Stimulated activated naive CD8-positive, alpha-beta T cell treated with anti-CD3 and anti-CD28 coated beads, Interleukin-15, amount 100 ng/mL, for 72 hours (primary cell): ENCODE results near the gene CHTOP.

Source experiments
- ATAC-seq: fragments of 150-1000 bp; cut with Tn5 transposase; 2 replicates; pipeline ENCODE4 v1.10.0; 2021; ENCODE audit warnings: mild to moderate bottlenecking, moderate library complexity
- DNase-seq, 2 donors: peaks; one replicate each; pipeline ENCODE4 v3.0.0; 2021 to 2022
- H3K27ac Mint-ChIP-seq, 2 donors: one replicate each; pipeline ENCODE4 v1.8.0; 2022; ENCODE audit warnings: mild to moderate bottlenecking in 2 of 2, mixed read lengths in 2 of 2, moderate library complexity in 2 of 2
- H3K27me3 Mint-ChIP-seq: one replicate; pipeline ENCODE4 v1.8.0; 2022; ENCODE audit warnings: mixed read lengths
- H3K4me1 Mint-ChIP-seq: one replicate; pipeline ENCODE4 v1.8.0; 2022; ENCODE audit warnings: mild to moderate bottlenecking, mixed read lengths
- H3K4me3 Mint-ChIP-seq, 2 donors: one replicate each; pipeline ENCODE4 v1.8.0; 2022; ENCODE audit warnings: mild to moderate bottlenecking in 2 of 2, mixed read lengths in 2 of 2, moderate library complexity in 1 of 2
- H3K9me3 Mint-ChIP-seq, 2 donors: one replicate each; pipeline ENCODE4 v1.8.0; 2022; ENCODE audit warnings: mixed read lengths in 2 of 2

Gene CHTOP

GRCh38 chr1:153623101-153623500, 10.8 kb upstream of the CHTOP start:
- no peak overlapping the region for H3K27ac Mint-ChIP-seq
- DNase-seq (no peak), ATAC-seq (no peak)
- no peak overlapping the region for H3K4me3 Mint-ChIP-seq
- H3K27me3 Mint-ChIP-seq, result peaks cover 17% of the 10 kb centered on the region
- no peaks in the 10 kb centered on the region for H3K9me3 Mint-ChIP-seq
- H3K4me1 Mint-ChIP-seq, result peaks cover 10% of the 10 kb centered on the region

DNA sequence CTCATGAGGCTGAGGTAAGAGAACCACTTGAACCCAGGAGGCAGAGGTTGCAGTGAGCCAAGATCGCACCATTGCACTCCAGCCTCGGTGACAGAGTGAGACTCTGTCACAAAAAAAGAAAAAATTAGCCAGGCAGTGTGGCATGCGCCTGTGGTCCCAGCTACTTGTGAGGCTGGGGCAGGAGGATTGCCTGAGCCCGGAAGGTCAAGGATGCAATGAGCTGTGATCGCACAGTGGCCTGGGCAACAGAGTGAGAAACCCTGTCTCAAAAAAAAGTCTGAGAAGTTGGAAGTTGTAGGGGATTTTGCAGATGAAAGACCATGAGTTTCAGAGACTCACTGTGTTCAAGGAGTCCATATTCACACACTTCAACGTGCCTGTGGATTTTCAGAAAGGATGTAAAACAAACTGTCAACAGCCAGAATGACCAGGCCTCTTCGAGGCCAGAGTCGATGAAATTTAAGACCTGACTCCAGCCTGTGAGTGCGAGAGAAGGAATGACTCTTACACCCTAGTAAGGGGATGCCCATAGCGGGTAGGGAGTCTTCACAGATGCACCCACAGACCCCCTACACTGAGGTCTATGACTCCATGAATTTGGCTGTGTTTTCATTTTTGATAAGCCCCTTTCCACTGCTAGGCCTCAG, 8.8 kb upstream of the CHTOP start:
- no peak for DNase-seq
- H3K4me1 Mint-ChIP-seq, result peaks cover 10% of the 10 kb centered on the region
- no peak overlapping the region for H3K27ac Mint-ChIP-seq
- no peak for ATAC-seq
- peaks cover 17% of the 10 kb centered on the region for H3K27me3 Mint-ChIP-seq
- H3K9me3 Mint-ChIP-seq, result no peaks in the 10 kb centered on the region
- H3K4me3 Mint-ChIP-seq, result no peak overlapping the region

DNA sequence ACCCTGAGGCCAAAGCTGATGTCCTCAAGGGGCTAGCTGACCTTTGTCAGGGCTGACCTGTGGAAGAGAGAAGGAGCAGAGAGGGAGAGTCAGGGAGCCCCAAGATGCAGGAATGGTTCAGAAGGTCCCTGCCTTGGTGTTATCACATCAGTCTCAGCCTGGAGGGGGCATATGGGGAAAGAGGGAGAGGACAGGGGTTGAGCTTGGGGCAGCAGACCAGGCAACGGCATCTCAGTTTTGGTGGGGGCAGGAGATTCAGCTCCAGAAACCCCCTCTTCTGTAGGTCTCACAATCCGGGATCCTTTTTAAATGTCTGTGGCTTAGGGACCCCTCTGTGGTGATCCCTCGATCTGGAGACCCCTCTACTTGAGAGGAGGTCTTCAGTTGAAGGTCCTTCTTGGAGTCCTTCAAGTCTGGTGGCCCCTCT, 7.4 kb upstream of the CHTOP start:
- peaks cover 19% of the 10 kb centered on the region for H3K4me1 Mint-ChIP-seq
- no peak for ATAC-seq
- H3K27me3 Mint-ChIP-seq, result peaks cover 17% of the 10 kb centered on the region
- no peaks in the 10 kb centered on the region for H3K9me3 Mint-ChIP-seq
- no peak overlapping the region for H3K27ac Mint-ChIP-seq
- DNase-seq, result no peak
- no peak overlapping the region for H3K4me3 Mint-ChIP-seq

DNA sequence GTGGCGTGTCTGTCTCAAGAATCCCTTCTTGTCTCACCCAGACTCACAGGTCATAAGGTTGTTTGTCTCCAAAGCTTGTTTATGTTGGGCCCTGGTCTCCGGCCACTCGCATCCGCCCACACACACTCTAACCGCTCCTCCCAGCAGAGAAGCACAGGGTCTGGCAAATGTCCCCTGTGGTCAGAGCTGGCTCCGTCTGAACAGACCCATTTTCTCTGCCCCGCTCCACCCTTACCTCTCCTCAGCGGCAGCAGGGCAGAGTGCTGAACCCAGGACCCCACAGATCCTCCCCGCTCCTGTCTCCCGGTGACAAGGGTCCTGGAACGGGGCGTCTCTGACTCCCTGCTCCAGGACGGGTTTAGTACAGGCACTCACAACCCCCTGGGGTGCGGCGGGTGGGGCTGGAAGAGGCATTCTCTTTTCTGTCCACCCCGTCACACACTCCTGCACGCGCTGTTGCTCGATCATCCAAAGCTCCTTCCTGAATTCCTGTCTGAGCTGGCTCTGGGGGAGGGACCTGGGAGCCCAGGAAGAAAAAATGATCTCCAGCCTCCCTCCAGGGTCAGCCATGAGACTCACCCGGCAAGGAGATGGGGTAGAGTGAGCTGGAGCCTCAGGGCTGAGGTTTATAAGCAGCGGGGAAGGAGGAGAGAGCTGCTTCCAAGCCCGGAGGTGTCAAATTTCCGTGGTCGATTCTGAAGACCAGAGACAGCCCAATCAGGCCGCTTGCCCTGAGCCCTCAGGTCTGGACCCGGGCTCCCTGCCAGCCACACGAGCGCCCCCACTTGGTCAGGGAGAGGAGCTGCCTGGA, 6.8 kb upstream of the CHTOP start, which contains the start of gene S100A13:
TSS of gene S100A13 (minus strand) at position 602 of the 811 bp plus-strand sequence. CDS start 1,033 bp downstream, outside the sequence.
- peak; percentile 29 for ATAC-seq
- H3K27ac Mint-ChIP-seq, result peak within 1 kb of the TSS in 1 of 2 donors; percentile 81
- H3K27me3 Mint-ChIP-seq, result peaks cover 17% of the 10 kb centered on the region
- no peaks in the 10 kb centered on the region for H3K9me3 Mint-ChIP-seq
- peak within 1 kb of the TSS; percentile 5 to 47 for H3K4me3 Mint-ChIP-seq
- no peak for DNase-seq
- H3K4me1 Mint-ChIP-seq, result peaks cover 25% of the 10 kb centered on the region

- Mint-ChIP-seq H3K27ac (peak within 1 kb of the TSS; percentile 37 to 81), H3K4me3 (peak within 1 kb of the TSS; percentile 5 to 47)
These were observed 5.9 kb upstream of the CHTOP start, which contains the start of gene S100A1 for GRCh38 chr1:153627715-153628626. TSS of gene S100A1 (plus strand) at chr1:153628434. CDS start at chr1:153630522, 2,088 bp downstream.

DNA sequence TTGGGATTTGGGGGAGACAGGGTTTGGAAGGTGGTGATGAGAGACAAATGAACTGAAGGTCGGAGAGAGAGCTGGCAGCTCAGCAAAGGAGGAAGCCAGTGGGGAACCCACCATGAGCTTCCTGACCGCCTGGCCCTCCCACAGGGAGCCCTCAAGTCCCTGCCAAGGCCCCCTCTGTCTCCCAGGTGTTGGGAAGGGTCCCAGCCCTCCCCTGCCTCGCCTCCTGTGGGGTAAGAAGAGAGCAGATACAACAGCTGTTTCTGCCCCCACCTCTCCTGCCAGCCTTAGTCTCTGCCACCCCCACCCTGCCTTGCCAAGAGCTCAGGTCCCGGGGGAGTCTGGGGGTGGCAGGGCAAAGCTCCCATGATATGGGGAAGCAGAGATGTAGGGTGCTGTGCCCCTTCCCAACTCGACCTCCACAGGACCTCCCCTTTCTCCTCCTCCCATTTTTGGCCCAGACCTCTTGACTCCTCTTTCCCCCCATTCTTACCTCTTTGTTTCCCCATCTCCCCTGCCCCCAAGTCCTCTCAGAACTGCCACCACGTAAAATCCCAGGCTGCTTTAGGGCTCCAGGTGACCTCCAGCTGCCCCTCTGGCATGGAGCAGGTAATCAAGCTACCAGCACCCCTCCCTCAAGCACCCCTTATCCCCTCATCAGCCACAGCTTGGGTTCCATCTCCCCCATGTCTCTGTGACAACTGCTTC, 5.1 kb upstream of the CHTOP start:
- Mint-ChIP-seq H3K4me1 (peaks cover 40% of the 10 kb centered on the region), H3K27me3 (peaks cover 17% of the 10 kb centered on the region), H3K9me3 (no peaks in the 10 kb centered on the region), H3K27ac (peak overlapping the region in 1 of 2 donors; percentile 37), H3K4me3 (no peak overlapping the region)
- ATAC-seq (no peak), DNase-seq (no peak)

More at GRCh38 chr1:153627715-153628626, 5.9 kb upstream of the CHTOP start, which contains the start of gene S100A1:
- DNase-seq (no peak), ATAC-seq (peak; percentile 29)
- Mint-ChIP-seq H3K9me3 (no peaks in the 10 kb centered on the region), H3K27me3 (peaks cover 17% of the 10 kb centered on the region), H3K4me1 (peaks cover 33% of the 10 kb centered on the region)

DNA sequence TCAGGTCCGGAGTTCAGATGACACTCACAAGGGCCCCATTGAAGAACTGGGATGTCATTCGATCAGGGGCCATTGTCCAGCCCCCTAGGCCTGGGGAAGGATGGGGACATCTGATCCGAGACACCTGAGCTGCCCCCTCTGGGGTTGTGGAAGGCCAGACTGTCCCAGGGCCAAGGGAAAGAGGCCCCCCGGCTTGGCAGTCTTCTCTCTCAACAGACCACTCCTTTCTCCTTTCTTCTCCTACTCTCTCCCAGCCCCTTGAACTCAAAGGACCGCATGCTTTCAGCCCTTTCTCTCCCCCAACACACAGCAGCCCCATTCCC, 4.6 kb upstream of the CHTOP start:
- ATAC-seq (no peak), DNase-seq (no peak)
- no peak overlapping the region for H3K4me3 Mint-ChIP-seq
- no peaks in the 10 kb centered on the region for H3K9me3 Mint-ChIP-seq
- no peak overlapping the region for H3K27ac Mint-ChIP-seq
- peaks cover 40% of the 10 kb centered on the region for H3K4me1 Mint-ChIP-seq
- H3K27me3 Mint-ChIP-seq, result peaks cover 17% of the 10 kb centered on the region

GRCh38 chr1:153629971-153630370, 3.9 kb upstream of the CHTOP start:
- Mint-ChIP-seq H3K4me3 (no peak overlapping the region), H3K27ac (no peak overlapping the region), H3K9me3 (no peaks in the 10 kb centered on the region), H3K27me3 (peaks cover 17% of the 10 kb centered on the region), H3K4me1 (peaks cover 40% of the 10 kb centered on the region)
- ATAC-seq (no peak), DNase-seq (no peak)

DNA sequence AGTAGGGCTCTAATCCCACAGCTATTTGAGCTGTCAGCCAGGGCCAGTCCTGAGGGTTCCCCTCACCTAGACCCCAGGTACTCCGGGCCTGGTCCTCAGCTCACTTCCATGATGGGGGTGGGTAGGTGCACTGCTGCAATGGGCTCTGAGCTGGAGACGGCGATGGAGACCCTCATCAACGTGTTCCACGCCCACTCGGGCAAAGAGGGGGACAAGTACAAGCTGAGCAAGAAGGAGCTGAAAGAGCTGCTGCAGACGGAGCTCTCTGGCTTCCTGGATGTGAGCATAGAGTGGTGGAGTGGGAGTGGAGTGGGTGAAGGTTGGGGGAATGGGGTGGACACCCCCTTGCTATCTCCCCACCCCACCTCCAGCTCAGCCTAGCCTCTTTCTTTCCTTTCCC, 3.5 kb upstream of the CHTOP start:
- Mint-ChIP-seq H3K9me3 (no peaks in the 10 kb centered on the region), H3K4me3 (no peak overlapping the region), H3K4me1 (peaks cover 41% of the 10 kb centered on the region), H3K27me3 (peaks cover 17% of the 10 kb centered on the region), H3K27ac (no peak overlapping the region)
- DNase-seq (no peak), ATAC-seq (no peak)

DNA sequence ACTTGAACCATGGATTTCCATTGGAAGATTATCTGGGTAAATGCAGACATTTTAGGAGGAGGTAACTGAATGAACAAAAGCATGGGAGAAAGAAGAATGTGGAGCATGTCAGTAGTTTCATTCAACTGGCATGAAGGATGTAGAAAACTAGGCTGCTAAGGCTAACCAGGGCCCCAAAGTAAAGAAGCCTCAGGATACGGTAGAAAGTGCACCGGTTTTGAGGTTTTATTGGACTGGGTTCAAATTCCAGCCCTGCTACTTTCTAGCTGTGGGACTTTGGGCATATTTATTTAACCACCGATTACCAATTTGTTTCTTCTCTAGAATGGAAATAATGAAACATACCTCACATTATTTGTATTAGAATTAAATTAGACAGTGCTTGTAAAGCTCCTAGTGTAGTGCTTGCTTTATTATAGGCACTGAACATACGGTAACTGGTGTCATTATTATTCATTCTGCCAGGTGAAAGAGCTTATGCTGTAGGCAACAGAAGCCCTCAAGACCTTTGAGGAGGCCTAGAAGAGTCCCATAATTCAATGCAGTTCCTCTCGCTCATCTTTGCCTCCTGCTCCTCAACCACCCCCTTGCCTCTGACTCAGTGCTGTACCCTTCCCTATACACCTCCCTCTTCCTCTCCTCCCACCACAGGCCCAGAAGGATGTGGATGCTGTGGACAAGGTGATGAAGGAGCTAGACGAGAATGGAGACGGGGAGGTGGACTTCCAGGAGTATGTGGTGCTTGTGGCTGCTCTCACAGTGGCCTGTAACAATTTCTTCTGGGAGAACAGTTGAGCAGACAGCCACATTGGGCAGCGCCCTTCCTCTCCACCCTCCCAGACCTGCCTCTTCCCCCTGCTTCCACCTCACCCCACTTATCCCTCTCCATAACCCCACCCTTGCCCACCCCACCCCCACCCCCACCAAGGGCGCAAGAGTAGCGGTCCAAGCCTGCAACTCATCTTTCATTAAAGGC, 2.5 kb upstream of the CHTOP start:
- ATAC-seq (no peak), DNase-seq (no peak)
- no peak overlapping the region for H3K4me3 Mint-ChIP-seq
- peak overlapping the region in 1 of 2 donors; percentile 13 for H3K27ac Mint-ChIP-seq
- H3K9me3 Mint-ChIP-seq, result no peaks in the 10 kb centered on the region
- H3K27me3 Mint-ChIP-seq, result peaks cover 13% of the 10 kb centered on the region
- peaks cover 50% of the 10 kb centered on the region for H3K4me1 Mint-ChIP-seq

DNA sequence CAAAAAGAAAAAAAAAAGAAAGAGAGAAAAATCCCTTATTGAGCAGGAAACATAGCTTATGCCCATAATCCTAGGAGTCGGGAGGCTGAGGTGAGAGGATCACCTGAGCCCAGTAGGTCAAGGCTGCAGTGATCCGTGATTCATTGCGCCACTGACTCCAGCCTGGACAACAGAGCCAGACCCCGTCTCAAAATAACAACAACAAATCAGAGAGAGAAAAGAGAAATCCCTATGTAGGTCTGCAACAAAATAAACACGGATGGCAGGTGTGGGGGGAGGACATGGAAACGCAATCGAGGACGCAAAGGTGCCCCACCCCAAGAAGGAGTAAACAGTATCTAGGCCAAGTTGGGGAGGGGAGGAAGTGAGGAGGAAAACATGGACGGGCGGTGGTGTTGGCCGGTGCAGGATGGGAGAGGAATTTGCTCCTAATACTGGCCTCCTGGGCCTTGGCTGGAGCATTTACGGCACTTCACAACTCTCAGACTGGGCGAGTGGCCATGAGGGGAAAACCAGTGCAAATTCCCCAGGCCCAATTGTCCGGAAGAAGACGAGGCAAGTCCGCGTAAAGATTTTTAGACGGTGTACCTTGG, 609 bp upstream of the CHTOP start:
- DNase-seq (no peak), ATAC-seq (no peak)
- Mint-ChIP-seq H3K27ac (peak overlapping the region; percentile 99 to 100), H3K9me3 (no peaks in the 10 kb centered on the region), H3K4me3 (peak overlapping the region; percentile 90 to 91), H3K27me3 (no peaks in the 10 kb centered on the region), H3K4me1 (peaks cover 54% of the 10 kb centered on the region)

- Mint-ChIP-seq H3K27ac (peak overlapping the region; percentile 19 to 84), H3K4me1 (peaks cover 51% of the 10 kb centered on the region), H3K4me3 (peak overlapping the region; percentile 90 to 91), H3K27me3 (no peaks in the 10 kb centered on the region), H3K9me3 (no peaks in the 10 kb centered on the region)
- DNase-seq, result no peak
- no peak for ATAC-seq
These were observed 2.0 kb downstream of the CHTOP start for GRCh38 chr1:153635872-153636271.

DNA sequence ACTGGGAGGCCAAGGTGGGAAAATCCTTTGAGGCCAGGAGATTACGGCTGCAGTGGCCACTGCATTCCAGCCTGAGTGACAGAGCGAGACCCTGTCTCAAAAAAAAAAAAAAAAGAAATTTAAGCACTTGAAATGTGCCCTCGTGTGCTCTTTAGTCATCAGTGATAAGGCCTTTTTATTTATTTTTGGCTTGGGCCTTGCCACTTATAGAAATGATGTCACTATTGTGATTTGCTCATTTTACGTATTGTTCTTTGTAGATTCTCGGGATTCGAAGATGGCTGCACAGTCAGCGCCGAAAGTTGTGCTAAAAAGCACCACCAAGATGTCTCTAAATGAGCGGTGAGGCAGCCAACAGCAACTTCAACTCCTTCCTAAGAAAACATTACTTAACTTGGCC, 2.4 kb downstream of the CHTOP start:
- peak overlapping the region; percentile 90 to 91 for H3K4me3 Mint-ChIP-seq
- H3K27ac Mint-ChIP-seq, result no peak overlapping the region
- no peaks in the 10 kb centered on the region for H3K9me3 Mint-ChIP-seq
- ATAC-seq (no peak), DNase-seq (no peak)
- peaks cover 51% of the 10 kb centered on the region for H3K4me1 Mint-ChIP-seq
- H3K27me3 Mint-ChIP-seq, result no peaks in the 10 kb centered on the region

GRCh38 chr1:153638261-153638660, 4.4 kb downstream of the CHTOP start:
- Mint-ChIP-seq H3K27me3 (no peaks in the 10 kb centered on the region), H3K4me1 (peaks cover 46% of the 10 kb centered on the region), H3K9me3 (no peaks in the 10 kb centered on the region), H3K4me3 (no peak overlapping the region), H3K27ac (peak overlapping the region; percentile 50 to 93)
- no peak for ATAC-seq
- no peak for DNase-seq
